HepG2 (cell line): Measurements from ENCODE around the gene MCFD2. TPM values are rescaled to one million over a fixed set of nuclear protein-coding genes. Genes with fewer than 3 reads are reported as not detected.
A peak's percentile ranks its signal among the peaks of the same experiment; 100 is the strongest.

Source experiments
- ARID2 ChIP-seq: sonication (generic); formaldehyde crosslinking; IDR thresholded peaks from 2 replicates; pipeline ENCODE4 v1.8.1; 2022; ENCODE audit warnings: mild to moderate bottlenecking, missing genetic modification reagents, borderline replicate concordance
- CBFB ChIP-seq: sonication (generic); formaldehyde crosslinking; IDR thresholded peaks from 2 replicates; pipeline ENCODE4 v1.4.0; 2020; ENCODE audit warnings: missing genetic modification reagents
- GATAD2A ChIP-seq: IDR thresholded peaks from 2 replicates; pipeline ENCODE4 v1.6.1; 2016
- GFI1 ChIP-seq: sonication (generic); formaldehyde crosslinking; IDR thresholded peaks from 2 replicates; pipeline ENCODE4 v1.5.0; 2020; ENCODE audit warnings: missing genetic modification reagents, mild to moderate bottlenecking, borderline replicate concordance
- HNRNPK ChIP-seq: fragments of 200-400 bp; formaldehyde crosslinking; IDR thresholded peaks from 2 replicates; pipeline ENCODE4 v1.6.1; 2018; ENCODE audit warnings: low read length, low read depth, moderate library complexity, mild to moderate bottlenecking; ENCODE audit not compliant: poor library complexity, severe bottlenecking
- IKZF1 ChIP-seq: fragments of 450-650 bp; IDR thresholded peaks from 2 replicates; pipeline ENCODE4 v1.7.1; 2016
- KLF13 ChIP-seq: sonication (generic); formaldehyde crosslinking; IDR thresholded peaks from 2 replicates; pipeline ENCODE4 v1.4.0; 2020; ENCODE audit warnings: mild to moderate bottlenecking, missing genetic modification reagents
- MIER3 ChIP-seq: IDR thresholded peaks from 2 replicates; pipeline ENCODE4 v1.6.1; 2016; ENCODE audit warnings: missing compliant biosample characterization, borderline replicate concordance
- MYC ChIP-seq: sonication (generic); formaldehyde crosslinking; IDR thresholded peaks from 2 replicates; pipeline ENCODE4 v1.9.0; 2021; ENCODE audit warnings: missing genetic modification reagents, borderline replicate concordance
- POLR2AphosphoS2 ChIP-seq: IDR thresholded peaks from 2 replicates; pipeline ENCODE4 v1.6.1; 2011; ENCODE audit warnings: low read depth, low read length, improper control_type of control experiment
- RAD51 ChIP-seq: fragments of 450-650 bp; IDR thresholded peaks from 2 replicates; pipeline ENCODE4 v1.6.1; 2016; ENCODE audit warnings: borderline replicate concordance
- TAF1 ChIP-seq: sonication (generic); formaldehyde crosslinking; IDR thresholded peaks from 2 replicates; pipeline ENCODE4 v1.4.0; 2020; ENCODE audit warnings: missing genetic modification reagents
- TOPORS ChIP-seq: sonication (generic); formaldehyde crosslinking; IDR thresholded peaks from 2 replicates; pipeline ENCODE4 v1.8.0; 2023; ENCODE audit warnings: mild to moderate bottlenecking, missing genetic modification reagents
- YY1 ChIP-seq: IDR thresholded peaks from 2 replicates; pipeline ENCODE4 v1.6.1; 2011; ENCODE audit warnings: low read length, low read depth, moderate library complexity, mild to moderate bottlenecking; ENCODE audit not compliant: insufficient read depth, insufficient replicate concordance
- ZNF17 ChIP-seq: sonication (generic); formaldehyde crosslinking; IDR thresholded peaks from 2 replicates; pipeline ENCODE4 v1.5.0; 2020; ENCODE audit warnings: mild to moderate bottlenecking, missing genetic modification reagents
- ZNF431 ChIP-seq: sonication (generic); formaldehyde crosslinking; IDR thresholded peaks from 2 replicates; pipeline ENCODE4 v1.9.0; 2022; ENCODE audit warnings: missing genetic modification reagents, low read depth, mild to moderate bottlenecking, borderline replicate concordance
- ZNF564 ChIP-seq: sonication (generic); formaldehyde crosslinking; IDR thresholded peaks from 2 replicates; pipeline ENCODE4 v1.8.1; 2023; ENCODE audit warnings: mild to moderate bottlenecking, missing genetic modification reagents
- ZNF790 ChIP-seq: sonication (generic); formaldehyde crosslinking; IDR thresholded peaks from 2 replicates; pipeline ENCODE4 v1.8.0; 2022; ENCODE audit warnings: missing genetic modification reagents, mild to moderate bottlenecking, borderline replicate concordance
- polyA plus RNA-seq, 8 experiments: library from polyadenylated mRNA; depleted of rRNA in 3 of 8; stranded (reverse) in 7 of 8; unstranded in 1 of 8; fragments of >200 nt; fragmentation: Illumina TruSeq in 4 of 8; extraction: Trizol in 4 of 8; gene quantifications; 2 replicates each; pipeline versions ENCODE4 v1.2.1 to v1.2.3, GENCODE V29; 2011 to 2016; ENCODE audit warnings: low read depth in 4 of 8, missing spikeins in 1 of 8, mixed read lengths in 1 of 8; ENCODE audit not compliant: insufficient read depth in 1 of 8
- total RNA-seq, 5 experiments: library from RNA; depleted of rRNA; stranded (reverse); fragments of >200 nt; fragmentation: Illumina TruSeq; extraction: Trizol; gene quantifications; 2 replicates each; pipeline ENCODE4 v1.2.3, GENCODE V29; 2016; ENCODE audit warnings: low read depth in 1 of 5
- TF ChIP-seq, protein P1 (sequence below): sonication (generic); formaldehyde crosslinking; IDR thresholded peaks from 2 replicates; pipeline ENCODE4 v1.8.1; 2022; ENCODE audit warnings: mild to moderate bottlenecking, missing genetic modification reagents
- TF ChIP-seq, protein P2 (sequence below): sonication (generic); formaldehyde crosslinking; IDR thresholded peaks from 2 replicates; pipeline ENCODE4 v1.8.1; 2023; ENCODE audit warnings: missing genetic modification reagents, inconsistent platforms, borderline replicate concordance
- TF ChIP-seq, protein P3 (sequence below): sonication (generic); formaldehyde crosslinking; IDR thresholded peaks from 2 replicates; pipeline ENCODE4 v1.9.0; 2022; ENCODE audit warnings: missing genetic modification reagents, mild to moderate bottlenecking, borderline replicate concordance
- TF ChIP-seq, protein P4 (sequence below): sonication (generic); formaldehyde crosslinking; IDR thresholded peaks from 2 replicates; pipeline ENCODE4 v1.4.0; 2020; ENCODE audit warnings: low read depth, missing genetic modification reagents

MCFD2 gene
- total and polyA plus RNA-seq, 2 of the 13 experiments (the other 11 are each of a cell fraction or from before 2014, with no cell fraction given): 183 to 232 TPM

DNA sequence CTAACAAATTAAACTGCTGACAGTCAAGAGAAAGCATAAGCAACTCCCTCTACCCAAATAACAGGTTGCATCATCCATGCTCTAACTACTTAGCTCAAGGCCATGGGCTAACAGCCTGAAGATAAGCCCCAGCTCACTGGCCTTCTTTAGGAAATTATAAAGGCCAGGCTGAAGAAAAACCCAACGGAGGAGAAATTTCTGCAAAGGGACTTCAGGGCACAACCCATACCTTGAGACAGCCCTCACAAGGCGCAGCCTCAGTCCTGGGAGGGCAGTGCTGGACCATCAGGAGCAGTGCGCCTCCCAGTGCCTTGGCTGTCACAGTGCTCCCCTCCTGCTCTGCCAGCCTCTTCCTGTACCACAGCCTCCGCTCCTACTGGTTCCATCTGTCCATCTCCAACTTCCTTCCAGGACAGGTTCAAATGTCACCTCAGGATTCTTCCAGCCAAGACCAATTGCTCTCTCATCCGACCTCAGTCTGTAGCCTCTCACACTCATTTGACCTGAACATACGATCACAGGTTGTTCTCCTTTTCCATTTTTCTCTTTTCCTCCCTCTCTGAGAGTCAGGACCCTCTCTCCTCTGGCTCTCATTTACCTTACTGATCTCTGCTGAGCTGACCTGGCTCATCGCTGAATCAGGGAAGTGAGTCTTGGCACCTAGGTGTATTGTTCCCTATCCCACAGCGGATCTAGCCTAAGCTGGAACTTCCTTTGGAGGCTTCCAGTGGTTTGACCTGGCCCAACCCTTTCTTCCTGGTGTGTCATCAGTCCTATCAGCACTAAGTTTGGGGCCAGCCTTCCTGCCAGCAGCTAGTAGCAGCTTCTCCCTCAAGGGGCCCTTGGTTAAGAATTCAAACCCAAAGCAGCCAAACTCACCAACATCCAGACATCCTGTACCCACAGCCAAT, 1.9 kb downstream of the MCFD2 start (continued):
- no peak for TF ChIP-seq ZNF790 (CRISPR knock-in tag)
- peak; percentile 79 for TF ChIP-seq GATAD2A (CRISPR knock-in tag)
- no peak for TF ChIP-seq IKZF1
- TF ChIP-seq ZNF564 (CRISPR knock-in tag): no peak
- no peak for TF ChIP-seq YY1
- no peak for TF ChIP-seq MYC (CRISPR knock-in tag)
- TF ChIP-seq, protein P1, sequence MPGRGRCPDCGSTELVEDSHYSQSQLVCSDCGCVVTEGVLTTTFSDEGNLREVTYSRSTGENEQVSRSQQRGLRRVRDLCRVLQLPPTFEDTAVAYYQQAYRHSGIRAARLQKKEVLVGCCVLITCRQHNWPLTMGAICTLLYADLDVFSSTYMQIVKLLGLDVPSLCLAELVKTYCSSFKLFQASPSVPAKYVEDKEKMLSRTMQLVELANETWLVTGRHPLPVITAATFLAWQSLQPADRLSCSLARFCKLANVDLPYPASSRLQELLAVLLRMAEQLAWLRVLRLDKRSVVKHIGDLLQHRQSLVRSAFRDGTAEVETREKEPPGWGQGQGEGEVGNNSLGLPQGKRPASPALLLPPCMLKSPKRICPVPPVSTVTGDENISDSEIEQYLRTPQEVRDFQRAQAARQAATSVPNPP (CRISPR knock-in tag): no peak
- TF ChIP-seq MIER3 (CRISPR knock-in tag): no peak
- TF ChIP-seq, protein P2, sequence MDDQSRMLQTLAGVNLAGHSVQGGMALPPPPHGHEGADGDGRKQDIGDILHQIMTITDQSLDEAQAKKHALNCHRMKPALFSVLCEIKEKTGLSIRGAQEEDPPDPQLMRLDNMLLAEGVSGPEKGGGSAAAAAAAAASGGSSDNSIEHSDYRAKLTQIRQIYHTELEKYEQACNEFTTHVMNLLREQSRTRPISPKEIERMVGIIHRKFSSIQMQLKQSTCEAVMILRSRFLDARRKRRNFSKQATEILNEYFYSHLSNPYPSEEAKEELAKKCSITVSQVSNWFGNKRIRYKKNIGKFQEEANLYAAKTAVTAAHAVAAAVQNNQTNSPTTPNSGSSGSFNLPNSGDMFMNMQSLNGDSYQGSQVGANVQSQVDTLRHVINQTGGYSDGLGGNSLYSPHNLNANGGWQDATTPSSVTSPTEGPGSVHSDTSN (CRISPR knock-in tag): no peak
- TF ChIP-seq RAD51: no peak
- no peak for TF ChIP-seq ZNF431 (CRISPR knock-in tag)
- TF ChIP-seq ZNF17 (CRISPR knock-in tag): no peak
- TF ChIP-seq CBFB (CRISPR knock-in tag): no peak
- no peak for TF ChIP-seq KLF13 (CRISPR knock-in tag)
- 0 out of 2 replicates have a peak, but pooled peaks have one; percentile 15 for TF ChIP-seq GFI1 (CRISPR knock-in tag)
- no peak for TF ChIP-seq POLR2AphosphoS2
- TF ChIP-seq, protein P3, sequence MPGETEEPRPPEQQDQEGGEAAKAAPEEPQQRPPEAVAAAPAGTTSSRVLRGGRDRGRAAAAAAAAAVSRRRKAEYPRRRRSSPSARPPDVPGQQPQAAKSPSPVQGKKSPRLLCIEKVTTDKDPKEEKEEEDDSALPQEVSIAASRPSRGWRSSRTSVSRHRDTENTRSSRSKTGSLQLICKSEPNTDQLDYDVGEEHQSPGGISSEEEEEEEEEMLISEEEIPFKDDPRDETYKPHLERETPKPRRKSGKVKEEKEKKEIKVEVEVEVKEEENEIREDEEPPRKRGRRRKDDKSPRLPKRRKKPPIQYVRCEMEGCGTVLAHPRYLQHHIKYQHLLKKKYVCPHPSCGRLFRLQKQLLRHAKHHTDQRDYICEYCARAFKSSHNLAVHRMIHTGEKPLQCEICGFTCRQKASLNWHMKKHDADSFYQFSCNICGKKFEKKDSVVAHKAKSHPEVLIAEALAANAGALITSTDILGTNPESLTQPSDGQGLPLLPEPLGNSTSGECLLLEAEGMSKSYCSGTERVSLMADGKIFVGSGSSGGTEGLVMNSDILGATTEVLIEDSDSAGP (CRISPR knock-in tag): peak; percentile 75; the same call in 1 of the 2 replicates
- TF ChIP-seq, protein P4, sequence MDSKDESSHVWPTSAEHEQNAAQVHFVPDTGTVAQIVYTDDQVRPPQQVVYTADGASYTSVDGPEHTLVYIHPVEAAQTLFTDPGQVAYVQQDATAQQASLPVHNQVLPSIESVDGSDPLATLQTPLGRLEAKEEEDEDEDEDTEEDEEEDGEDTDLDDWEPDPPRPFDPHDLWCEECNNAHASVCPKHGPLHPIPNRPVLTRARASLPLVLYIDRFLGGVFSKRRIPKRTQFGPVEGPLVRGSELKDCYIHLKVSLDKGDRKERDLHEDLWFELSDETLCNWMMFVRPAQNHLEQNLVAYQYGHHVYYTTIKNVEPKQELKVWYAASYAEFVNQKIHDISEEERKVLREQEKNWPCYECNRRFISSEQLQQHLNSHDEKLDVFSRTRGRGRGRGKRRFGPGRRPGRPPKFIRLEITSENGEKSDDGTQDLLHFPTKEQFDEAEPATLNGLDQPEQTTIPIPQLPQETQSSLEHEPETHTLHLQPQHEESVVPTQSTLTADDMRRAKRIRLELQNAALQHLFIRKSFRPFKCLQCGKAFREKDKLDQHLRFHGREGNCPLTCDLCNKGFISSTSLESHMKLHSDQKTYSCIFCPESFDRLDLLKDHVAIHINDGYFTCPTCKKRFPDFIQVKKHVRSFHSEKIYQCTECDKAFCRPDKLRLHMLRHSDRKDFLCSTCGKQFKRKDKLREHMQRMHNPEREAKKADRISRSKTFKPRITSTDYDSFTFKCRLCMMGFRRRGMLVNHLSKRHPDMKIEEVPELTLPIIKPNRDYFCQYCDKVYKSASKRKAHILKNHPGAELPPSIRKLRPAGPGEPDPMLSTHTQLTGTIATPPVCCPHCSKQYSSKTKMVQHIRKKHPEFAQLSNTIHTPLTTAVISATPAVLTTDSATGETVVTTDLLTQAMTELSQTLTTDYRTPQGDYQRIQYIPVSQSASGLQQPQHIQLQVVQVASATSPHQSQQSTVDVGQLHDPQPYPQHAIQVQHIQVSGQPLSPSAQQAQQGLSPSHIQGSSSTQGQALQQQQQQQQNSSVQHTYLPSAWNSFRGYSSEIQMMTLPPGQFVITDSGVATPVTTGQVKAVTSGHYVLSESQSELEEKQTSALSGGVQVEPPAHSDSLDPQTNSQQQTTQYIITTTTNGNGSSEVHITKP: peak; percentile 68; the same call in 1 of the 2 replicates
- TF ChIP-seq HNRNPK: no peak
- TF ChIP-seq ARID2 (CRISPR knock-in tag): no peak
- TF ChIP-seq TOPORS: no peak
- no peak for TF ChIP-seq TAF1
